NCI-H524 (cell line): Measurements from ENCODE around the gene FHL5.
"Not testable (repeated sequence)": the region's sequence is repeated elsewhere in the genome, so short reads cannot be mapped to it uniquely, and the experiment has no call there.

Source experiments
- DNase-seq, 2 experiments: peaks; one replicate each; lab custom pipeline; 2025; lab: John Stamatoyannopoulos, UW

The FHL5 gene

GRCh38 chr6:96610019-96610418 is 47.1 kb downstream of the FHL5 start:
- no peak for DNase-seq

GRCh38 chr6:96611342-96611991 is 48.5 kb downstream of the FHL5 start:
- peak; percentile 74 to 91 for DNase-seq

- no peak for DNase-seq
Measured at GRCh38 chr6:96613291-96613999, 50.5 kb downstream of the FHL5 start.

DNA sequence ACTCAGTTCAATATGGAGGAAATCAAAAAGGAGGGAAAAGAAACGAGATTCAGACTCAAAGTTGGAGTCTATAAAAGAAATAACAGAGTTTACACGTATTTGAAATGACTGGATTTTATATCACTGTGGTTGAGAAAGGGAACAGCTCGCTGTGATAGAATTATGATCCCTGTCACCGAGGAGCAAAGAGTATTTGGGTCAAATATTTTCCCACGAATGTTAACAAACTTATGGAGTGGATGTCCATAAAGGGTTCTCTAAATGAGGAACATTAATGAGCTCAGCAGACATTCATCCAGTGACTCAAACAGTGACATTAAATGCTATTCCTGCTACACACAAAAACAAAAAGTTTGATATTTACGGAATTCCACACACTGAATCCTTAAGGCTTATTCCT is 57.9 kb downstream of the FHL5 start:
- no peak for DNase-seq

DNA sequence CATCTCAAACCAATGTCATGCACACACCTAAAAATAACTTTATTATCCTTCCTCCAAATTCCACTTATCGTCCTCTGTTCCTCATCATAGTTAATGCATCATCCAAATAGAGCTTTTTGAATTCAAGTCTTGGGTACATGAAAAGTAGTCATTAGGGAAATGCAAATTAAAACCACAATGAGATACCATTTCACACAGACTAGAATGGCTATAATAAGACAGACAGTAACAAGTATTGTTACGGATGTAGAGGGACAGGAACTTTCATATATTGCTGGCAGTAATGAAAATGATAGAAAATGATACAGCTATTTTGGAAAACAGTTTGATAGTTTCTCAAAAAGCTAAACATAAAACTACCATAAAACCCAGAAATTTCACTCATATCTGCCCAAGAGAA is 59.1 kb downstream of the FHL5 start:
- DNase-seq = no peak

GRCh38 chr6:96624957-96625356 is 62.0 kb downstream of the FHL5 start:
- no peak for DNase-seq

DNA sequence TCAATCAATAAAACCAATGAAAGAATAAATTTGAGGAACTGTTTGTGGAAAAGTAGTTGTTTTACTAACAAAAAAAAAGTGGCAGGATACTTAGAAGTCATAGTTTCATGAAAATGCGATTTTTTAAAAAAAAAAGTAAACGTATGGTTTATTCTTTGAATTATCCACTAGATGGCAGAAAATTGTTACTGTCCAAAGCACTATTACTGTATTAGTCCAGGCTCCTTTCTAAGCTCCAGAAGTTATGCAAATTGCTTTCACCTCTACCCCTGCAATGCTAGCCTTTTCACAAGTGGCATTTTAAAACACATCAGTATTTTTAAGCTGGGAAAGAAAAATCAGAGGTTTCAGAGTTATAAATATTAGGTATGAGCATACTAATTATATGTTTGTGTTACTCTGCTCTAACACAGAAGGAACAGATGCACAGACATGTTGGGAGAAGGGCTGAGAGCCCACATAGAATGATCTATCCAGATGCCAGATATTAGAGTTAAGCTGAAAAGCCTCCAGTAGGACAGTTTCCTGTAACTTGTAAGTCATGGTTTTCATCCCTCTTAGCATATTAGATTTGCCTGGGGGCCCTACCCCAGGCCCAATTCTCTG is 63.9 kb downstream of the FHL5 start:
- DNase-seq = peak; percentile 41 to 86

GRCh38 chr6:96631248-96631647 is 68.3 kb downstream of the FHL5 start:
- DNase-seq = no peak

GRCh38 chr6:96637979-96638378 is 75.1 kb downstream of the FHL5 start:
- DNase-seq = not testable (repeated sequence)

- no peak for DNase-seq
Measured at GRCh38 chr6:96645106-96645505, 82.2 kb downstream of the FHL5 start.

DNA sequence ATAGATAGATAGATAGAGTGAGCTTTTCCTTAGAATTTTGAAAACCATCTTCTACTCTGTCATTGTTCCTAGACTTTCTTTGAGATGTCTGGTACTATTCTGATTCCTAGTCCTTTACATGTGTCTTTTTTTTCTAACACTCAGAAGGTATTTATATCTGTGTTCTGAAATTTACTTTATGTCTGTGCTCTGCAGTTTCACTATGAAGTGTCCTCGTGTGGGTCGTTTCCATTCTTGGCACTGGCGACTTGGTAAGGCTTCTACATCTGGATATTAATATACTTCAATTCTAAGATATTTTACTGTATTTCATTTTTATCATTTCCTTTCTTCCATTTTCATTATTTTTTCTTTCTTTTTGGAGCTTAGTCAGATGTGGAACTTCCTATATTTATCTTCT is 87.0 kb downstream of the FHL5 start:
- no peak for DNase-seq

DNA sequence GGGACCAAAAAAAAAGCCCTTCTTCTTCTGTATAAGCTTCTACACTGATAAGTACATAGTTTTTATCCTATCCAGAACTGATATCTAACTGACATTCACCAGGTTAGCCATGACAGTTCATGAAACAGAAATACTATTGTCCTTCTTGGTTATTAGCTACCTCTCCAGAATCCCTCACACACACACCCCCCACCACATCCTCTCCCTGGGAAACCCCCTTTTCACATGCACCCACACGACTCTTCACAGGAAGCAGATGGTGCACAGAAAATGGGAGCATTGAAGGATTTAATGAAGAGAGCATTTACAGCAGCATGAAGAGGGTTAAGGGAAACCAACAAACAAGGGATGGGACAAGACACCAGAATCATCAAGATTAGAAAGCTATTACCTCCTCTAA is 88.9 kb downstream of the FHL5 start:
- DNase-seq = peak in 1 of 2 experiments; percentile 3

DNA sequence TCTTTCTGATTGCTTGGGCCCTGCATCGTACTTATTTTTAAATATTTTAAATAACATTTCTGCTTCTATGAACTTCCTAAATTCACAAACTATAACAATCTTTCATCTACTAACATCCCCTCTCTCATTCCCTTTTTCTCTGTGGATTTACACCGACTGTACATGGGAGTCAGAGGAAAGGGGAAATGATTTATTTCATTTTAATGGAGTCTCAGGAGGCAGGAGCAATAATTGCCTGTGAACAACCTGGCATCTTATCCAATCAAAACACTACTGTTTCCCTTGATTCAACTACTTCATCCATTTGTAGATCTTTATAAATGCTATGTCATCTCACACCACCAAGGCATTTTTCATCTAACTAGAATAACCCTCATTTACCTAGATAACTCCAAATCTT is 89.6 kb downstream of the FHL5 start:
- DNase-seq = no peak

GRCh38 chr6:96653181-96653580 is 90.3 kb downstream of the FHL5 start:
- no peak for DNase-seq

GRCh38 chr6:96656567-96656966 is 93.6 kb downstream of the FHL5 start:
- no peak for DNase-seq

GRCh38 chr6:96657344-96657743 is 94.4 kb downstream of the FHL5 start:
- DNase-seq = no peak

GRCh38 chr6:96659084-96659845 is 96.3 kb downstream of the FHL5 start:
- peak in 1 of 2 experiments; percentile 14 for DNase-seq
